HG02642 (cell line): ENCODE data around the gene TRAF5.

ENCODE experiments used
- ATAC-seq: cut with Tn5 transposase; IDR thresholded peaks from one replicate; pipeline ENCODE4 v1.9.1; 2021; ENCODE audit warnings: mild to moderate bottlenecking; ENCODE audit not compliant: unreplicated experiment, poor library complexity

The TRAF5 gene

DNA sequence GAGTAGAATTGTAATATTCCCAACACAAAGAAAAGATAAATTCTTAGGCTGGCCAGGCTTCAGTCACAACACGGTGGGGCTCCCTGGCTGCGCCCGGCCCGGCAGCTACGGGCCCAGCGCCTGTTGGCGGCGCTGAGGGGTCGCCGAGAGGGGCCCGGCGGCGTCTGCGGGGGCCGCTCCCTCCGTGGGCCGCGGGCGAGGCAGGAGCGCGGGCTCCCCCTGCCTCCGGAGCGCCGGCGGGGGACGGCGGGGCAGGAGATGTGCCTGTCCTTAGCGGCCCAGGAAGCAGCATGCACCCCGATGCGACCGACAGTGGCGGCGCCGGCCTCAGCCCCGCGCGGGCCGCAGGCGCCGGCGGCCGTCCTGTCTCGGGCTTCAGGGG, 89.6 kb downstream of the TRAF5 start:
- ATAC-seq: peak; percentile 60

DNA sequence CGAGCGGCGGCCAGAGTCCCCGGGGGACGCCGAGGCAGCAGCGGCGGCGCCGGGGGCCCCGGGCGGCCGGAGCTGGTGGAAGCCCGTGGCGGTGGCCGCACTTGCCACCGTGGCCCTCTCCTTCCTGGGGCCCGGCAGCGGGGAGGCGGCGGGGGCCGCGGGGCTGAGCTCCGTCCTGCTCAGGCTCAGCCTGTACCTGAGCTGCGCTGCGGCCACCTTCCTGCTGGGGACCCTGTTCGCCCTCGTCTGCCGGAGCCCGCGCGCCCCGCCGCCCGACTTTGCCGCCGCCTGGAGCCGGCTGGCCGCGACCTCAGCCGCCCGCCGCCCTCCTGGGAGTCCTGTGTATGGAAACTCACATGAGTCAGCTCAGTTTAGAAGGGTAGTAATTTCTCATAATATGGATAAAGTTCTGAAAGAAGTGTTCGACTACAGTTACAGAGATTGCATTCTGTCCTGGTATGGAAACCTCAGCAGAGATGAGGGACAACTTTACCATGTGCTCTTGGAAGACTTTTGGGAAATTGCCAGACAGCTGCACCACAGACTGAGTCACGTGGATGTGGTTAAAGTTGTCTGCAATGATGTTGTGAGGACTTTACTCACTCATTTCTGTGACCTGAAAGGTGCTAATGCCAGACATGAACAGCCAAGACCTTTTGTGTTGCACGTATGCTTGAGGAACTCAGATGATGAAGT, 90.1 kb downstream of the TRAF5 start:
- ATAC-seq: peak; percentile 59

DNA sequence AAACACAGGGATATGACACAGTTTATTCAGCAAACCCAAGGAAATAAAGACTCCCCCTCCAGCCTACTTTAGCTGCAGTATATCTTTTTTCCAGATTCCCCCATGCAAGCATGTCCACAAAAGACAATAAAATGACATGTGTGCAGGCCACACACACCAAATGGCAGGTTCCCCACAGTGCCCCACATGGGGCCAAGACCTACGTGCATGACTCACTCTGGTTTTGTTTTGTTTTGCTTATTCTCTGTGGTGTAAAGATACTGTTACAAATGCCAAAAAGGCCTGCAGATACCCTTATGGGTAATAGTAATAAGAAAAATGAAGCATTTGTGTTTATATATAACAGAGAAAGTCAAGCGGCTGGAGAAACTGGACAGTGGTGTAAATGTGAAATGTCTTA, 93.8 kb downstream of the TRAF5 start:
- no peak for ATAC-seq

DNA sequence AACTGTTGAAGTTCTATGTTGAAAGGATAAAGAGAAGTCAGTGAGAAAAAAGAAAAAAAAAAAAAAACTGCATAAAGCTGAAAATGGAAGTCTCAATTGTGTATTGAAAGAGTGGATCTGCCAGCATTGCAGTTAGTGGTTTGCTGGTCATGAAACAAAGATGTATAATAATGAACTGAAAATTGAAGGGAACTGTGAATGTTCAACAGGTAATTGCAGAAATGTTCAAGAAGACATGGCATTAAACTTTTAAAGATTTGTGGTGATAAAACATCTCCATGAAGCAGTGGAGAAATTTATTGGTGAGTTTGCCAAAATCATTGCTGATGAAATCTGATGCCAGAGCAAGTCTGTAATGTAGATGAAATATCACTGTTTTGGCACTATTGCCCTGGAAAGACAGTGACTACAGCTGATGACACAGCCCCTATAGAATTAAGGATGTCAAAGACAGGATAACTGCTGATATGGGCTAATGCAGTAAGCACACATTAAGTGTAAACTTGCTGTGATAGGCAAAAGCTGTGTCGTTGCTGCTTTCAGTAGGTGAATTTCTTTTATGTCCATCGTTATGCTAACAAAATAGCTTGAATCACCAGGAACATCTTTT, 94.3 kb downstream of the TRAF5 start:
- no peak for ATAC-seq

DNA sequence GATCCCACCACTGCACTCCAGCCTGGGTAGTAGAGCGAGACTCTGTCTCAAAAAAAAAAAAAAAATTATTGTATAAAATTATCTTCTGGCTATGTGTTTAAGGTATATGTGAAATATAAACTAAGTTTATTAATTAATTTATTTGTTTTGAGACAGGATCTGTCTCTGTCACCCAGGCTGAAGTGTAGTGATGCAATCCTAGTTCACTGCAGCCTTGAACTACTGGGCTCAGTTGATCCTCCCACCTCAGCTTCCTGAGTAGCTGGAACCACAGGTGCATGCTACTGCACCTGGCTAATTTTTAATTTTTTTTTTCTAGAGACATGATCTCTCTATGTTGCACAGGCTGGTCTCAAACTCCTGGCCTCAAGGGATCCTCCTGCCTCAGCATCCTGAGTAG, 97.4 kb downstream of the TRAF5 start:
- ATAC-seq: no peak
